ENCODE data around the gene BEND7.

The BEND7 gene

DNA sequence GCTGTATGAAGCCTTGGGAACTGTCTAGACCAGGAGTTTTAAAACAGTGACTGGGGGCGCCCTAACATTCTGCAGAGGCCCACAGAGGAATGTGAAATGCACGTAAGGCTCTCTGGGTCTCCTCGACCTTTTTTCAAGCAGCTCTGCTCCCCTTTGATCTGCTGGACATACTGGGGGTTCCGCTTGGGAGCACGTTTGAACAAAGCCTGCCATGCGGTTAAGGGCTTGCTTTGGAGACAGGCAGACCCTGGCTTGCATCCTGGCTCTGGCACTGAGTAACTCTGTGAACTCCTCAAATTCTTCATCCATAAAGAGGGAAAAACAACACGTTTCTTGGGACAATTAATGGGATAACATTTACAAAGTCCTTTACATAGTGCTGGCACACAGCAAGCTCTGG, 7.8 kb downstream of the BEND7 start:
- peaks cover 17% of the 10 kb centered on the region for H3K27me3 ChIP-seq (ENCODE audit: control insufficient read depth, low read length)
- H3K4me2 ChIP-seq (ENCODE audit: low read length): no peak overlapping the region
- no peaks in the 10 kb centered on the region for H4K20me1 ChIP-seq (ENCODE audit: control insufficient read depth, insufficient read depth, low read depth, low read length)
- no peak for TF ChIP-seq EZH2phosphoT487 (IDR thresholded peaks at IDR 0.05; ENCODE audit: borderline replicate concordance, low read length)
- no peak for TF ChIP-seq CTCF (IDR thresholded peaks at IDR 0.05; ENCODE audit: low read depth, low read length, poor library complexity, severe bottlenecking)
- no peak overlapping the region for H3K4me3 ChIP-seq (ENCODE audit: low read length)
- H3K79me2 ChIP-seq (ENCODE audit: control insufficient read depth, low read length): no peaks in the 10 kb centered on the region
- no peaks in the 10 kb centered on the region for H3K36me3 ChIP-seq (ENCODE audit: control insufficient read depth, low read length)
- H3K9me2 ChIP-seq (replicated peaks; ENCODE audit: control insufficient read depth, low read length): no peaks in the 10 kb centered on the region
- no peaks in the 10 kb centered on the region for H3K4me1 ChIP-seq (ENCODE audit: control insufficient read depth, low read length)
- H3K27ac ChIP-seq (ENCODE audit: low read depth, low read length): no peak overlapping the region
- H3K9me3 ChIP-seq (ENCODE audit: control insufficient read depth, insufficient read depth, low read length): no peaks in the 10 kb centered on the region
- no peaks in the 10 kb centered on the region for H3F3A ChIP-seq (ENCODE audit: control insufficient read depth, insufficient read depth)

GRCh38 chr10:13520194-13520593, 8.6 kb downstream of the BEND7 start:
- Histone ChIP-seq H3K4me2 (ENCODE audit: low read length) (no peak overlapping the region), H3K79me2 (ENCODE audit: control insufficient read depth, low read length) (no peaks in the 10 kb centered on the region), H3K27ac (ENCODE audit: low read depth, low read length) (no peak overlapping the region), H3K27me3 (ENCODE audit: control insufficient read depth, low read length) (peaks cover 12% of the 10 kb centered on the region), H4K20me1 (ENCODE audit: control insufficient read depth, insufficient read depth, low read depth, low read length) (no peaks in the 10 kb centered on the region), H3K9me3 (ENCODE audit: control insufficient read depth, insufficient read depth, low read length) (no peaks in the 10 kb centered on the region), H3K9me2 (replicated peaks; ENCODE audit: control insufficient read depth, low read length) (no peaks in the 10 kb centered on the region), H3F3A (ENCODE audit: control insufficient read depth, insufficient read depth) (no peaks in the 10 kb centered on the region), H3K36me3 (ENCODE audit: control insufficient read depth, low read length) (no peaks in the 10 kb centered on the region), H3K4me3 (ENCODE audit: low read length) (no peak overlapping the region), H3K4me1 (ENCODE audit: control insufficient read depth, low read length) (no peaks in the 10 kb centered on the region)
- TF ChIP-seq CTCF (IDR thresholded peaks at IDR 0.05; ENCODE audit: low read depth, low read length, poor library complexity, severe bottlenecking) (no peak), EZH2phosphoT487 (IDR thresholded peaks at IDR 0.05; ENCODE audit: borderline replicate concordance, low read length) (no peak)

DNA sequence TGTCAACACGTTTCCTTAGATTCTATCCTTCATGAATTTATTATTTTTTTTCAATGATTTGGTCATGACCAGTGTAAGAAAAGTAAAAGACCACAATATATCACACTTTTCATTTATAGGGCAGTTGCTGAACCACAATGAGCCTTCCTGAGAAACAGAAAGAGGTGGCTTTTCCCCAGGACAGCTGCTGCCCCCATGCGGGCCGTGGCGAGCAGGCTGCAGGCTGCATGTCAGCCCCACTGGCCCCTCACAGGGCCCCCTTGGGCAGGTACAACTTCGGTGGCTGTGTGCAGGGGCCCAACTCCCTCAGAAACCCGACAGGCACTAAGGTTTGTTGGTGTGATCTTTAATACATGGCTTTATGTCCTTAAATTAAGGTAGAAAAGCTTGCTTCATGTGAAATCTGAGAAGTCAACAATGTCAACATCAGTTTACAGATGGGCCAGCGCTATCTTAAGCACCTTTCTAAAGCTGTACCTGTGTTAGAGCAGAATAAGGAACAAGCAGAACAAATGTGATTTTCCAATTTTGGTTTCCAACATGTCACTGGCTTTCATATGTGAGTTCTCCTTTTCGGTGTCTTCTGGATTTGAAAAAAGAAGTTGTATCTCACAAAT, 10.6 kb downstream of the BEND7 start:
- Histone ChIP-seq H3K9me2 (replicated peaks; ENCODE audit: control insufficient read depth, low read length) (no peaks in the 10 kb centered on the region), H3K4me1 (ENCODE audit: control insufficient read depth, low read length) (no peaks in the 10 kb centered on the region), H3K4me2 (ENCODE audit: low read length) (no peak overlapping the region), H3K36me3 (ENCODE audit: control insufficient read depth, low read length) (no peaks in the 10 kb centered on the region), H3K27me3 (ENCODE audit: control insufficient read depth, low read length) (peaks cover 5% of the 10 kb centered on the region), H3K79me2 (ENCODE audit: control insufficient read depth, low read length) (no peaks in the 10 kb centered on the region), H3K9me3 (ENCODE audit: control insufficient read depth, insufficient read depth, low read length) (no peaks in the 10 kb centered on the region), H3F3A (ENCODE audit: control insufficient read depth, insufficient read depth) (no peaks in the 10 kb centered on the region), H3K27ac (ENCODE audit: low read depth, low read length) (no peak overlapping the region), H4K20me1 (ENCODE audit: control insufficient read depth, insufficient read depth, low read depth, low read length) (no peaks in the 10 kb centered on the region), H3K4me3 (ENCODE audit: low read length) (no peak overlapping the region)
- TF ChIP-seq CTCF (IDR thresholded peaks at IDR 0.05; ENCODE audit: low read depth, low read length, poor library complexity, severe bottlenecking): peak; percentile 18
- TF ChIP-seq EZH2phosphoT487 (IDR thresholded peaks at IDR 0.05; ENCODE audit: borderline replicate concordance, low read length): no peak
